Upper lobe of left lung (tissue), 6 donors: ENCODE measurements around the gene DMWD. TPM values are rescaled to one million over a fixed set of nuclear protein-coding genes. Genes with fewer than 3 reads are reported as not detected.

Experiments used
- ATAC-seq, 2 donors: fragments of 200-7000 bp; cut with Tn5 transposase; one replicate each; pipeline ENCODE4 v1.9.1; 2022; ENCODE audit warnings: mild to moderate bottlenecking in 2 of 2, moderate library complexity in 2 of 2; ENCODE audit not compliant: low FRiP score in 2 of 2
- DNase-seq, 2 donors: peaks; one replicate each; pipeline ENCODE4 v3.0.0-alpha.2; 2019 to 2020
- H3K27ac ChIP-seq, 4 donors: fragments of 200-600 bp; sonication (generic); one replicate each; pipeline ENCODE4 v1.5.1; 2016 to 2019
- H3K27me3 ChIP-seq, 4 donors: fragments of 200-600 bp; sonication (generic); one replicate each; pipeline ENCODE4 v1.5.1; 2017 to 2019
- H3K36me3 ChIP-seq, 4 donors: fragments of 200-600 bp; sonication (generic); one replicate each; pipeline ENCODE4 v1.5.1; 2016 to 2019
- H3K4me1 ChIP-seq, 4 donors: fragments of 200-600 bp; sonication (generic); one replicate each; pipeline ENCODE4 v1.5.1; 2018 to 2019
- H3K4me3 ChIP-seq, 4 donors: fragments of 200-600 bp; sonication (generic); one replicate each; pipeline ENCODE4 v1.5.1; 2017 to 2019; ENCODE audit warnings: mild to moderate bottlenecking in 2 of 4, moderate library complexity in 1 of 4
- H3K9me3 ChIP-seq, 4 donors: fragments of 200-600 bp; sonication (generic); one replicate each; pipeline ENCODE4 v1.5.1; 2018 to 2019
- EP300 ChIP-seq, 4 donors: sonication (generic); formaldehyde crosslinking; IDR thresholded peaks; one replicate each; pipeline ENCODE4 v1.5.1; 2017; ENCODE audit warnings: antibody characterized with exemption in 4 of 4, control low read depth in 2 of 4
- POLR2A ChIP-seq, 4 donors: fragments of 450-650 bp; IDR thresholded peaks; one replicate each; pipeline ENCODE4 v1.5.1; 2016 to 2017; ENCODE audit warnings: antibody characterized with exemption in 4 of 4, mild to moderate bottlenecking in 2 of 4
- POLR2AphosphoS5 ChIP-seq, 2 donors: sonication (generic); formaldehyde crosslinking; IDR thresholded peaks; one replicate each; pipeline ENCODE4 v1.5.1; 2017; ENCODE audit warnings: antibody characterized with exemption in 2 of 2
- WGBS, 2 donors: methylation state at CpG; one replicate each; pipeline ENCODE4 v1.1.5; 2017 to 2018; 5-methylcytosine and 5-hydroxymethylcytosine counted together
- total RNA-seq, 6 donors: library from RNA; depleted of rRNA in 4 of 6; stranded (reverse); fragments of >200 nt in 4 of 6; gene quantifications; one replicate each; pipeline versions ENCODE4 v1.1.0 to v1.2.1, GENCODE V29; 2016 to 2021
- TF ChIP-seq, protein P1 (sequence below), 6 experiments: fragments of 450-650 bp in 4 of 6; fragments of 200-600 bp in 2 of 6; sonication (generic) in 2 of 6; IDR thresholded peaks; one replicate each; pipeline ENCODE4 v1.5.1; 2016 to 2019; ENCODE audit warnings: antibody characterized with exemption in 6 of 6
- donor health status: DM: no; HTN: no; CAD: no; lungs with moderate emphysema.
- donor health status: DM: no; HTN: yes; CAD: no; lungs with severe emphysema.

DMWD gene
- total RNA-seq, 6 donors from 2014 or later = 29.4 to 109 (median 57.4) TPM

GRCh38 chr19:45772130-45772840 lies 20.4 kb downstream of the DMWD start:
- H3K4me3 ChIP-seq = no peak overlapping the region
- peak overlapping the region in 1 of 4 donors; percentile 27 for H3K27ac ChIP-seq
- ATAC-seq (no peak), DNase-seq (no peak)
- WGBS, 2 donors = 75 to 80% methylated on average over 14 of the region's 14 CpGs
- no peaks in the 10 kb centered on the region for H3K9me3 ChIP-seq
- H3K27me3 ChIP-seq = peaks cover 0 to 3% (median 1%) of the 10 kb centered on the region in 4 donors
- peaks cover 0 to 27% (median 14%) of the 10 kb centered on the region in 4 donors for H3K36me3 ChIP-seq
- H3K4me1 ChIP-seq = peaks cover 15 to 38% (median 20%) of the 10 kb centered on the region in 4 donors
- TF ChIP-seq, protein P1, sequence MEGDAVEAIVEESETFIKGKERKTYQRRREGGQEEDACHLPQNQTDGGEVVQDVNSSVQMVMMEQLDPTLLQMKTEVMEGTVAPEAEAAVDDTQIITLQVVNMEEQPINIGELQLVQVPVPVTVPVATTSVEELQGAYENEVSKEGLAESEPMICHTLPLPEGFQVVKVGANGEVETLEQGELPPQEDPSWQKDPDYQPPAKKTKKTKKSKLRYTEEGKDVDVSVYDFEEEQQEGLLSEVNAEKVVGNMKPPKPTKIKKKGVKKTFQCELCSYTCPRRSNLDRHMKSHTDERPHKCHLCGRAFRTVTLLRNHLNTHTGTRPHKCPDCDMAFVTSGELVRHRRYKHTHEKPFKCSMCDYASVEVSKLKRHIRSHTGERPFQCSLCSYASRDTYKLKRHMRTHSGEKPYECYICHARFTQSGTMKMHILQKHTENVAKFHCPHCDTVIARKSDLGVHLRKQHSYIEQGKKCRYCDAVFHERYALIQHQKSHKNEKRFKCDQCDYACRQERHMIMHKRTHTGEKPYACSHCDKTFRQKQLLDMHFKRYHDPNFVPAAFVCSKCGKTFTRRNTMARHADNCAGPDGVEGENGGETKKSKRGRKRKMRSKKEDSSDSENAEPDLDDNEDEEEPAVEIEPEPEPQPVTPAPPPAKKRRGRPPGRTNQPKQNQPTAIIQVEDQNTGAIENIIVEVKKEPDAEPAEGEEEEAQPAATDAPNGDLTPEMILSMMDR (IDR thresholded peaks at IDR 0.05) = no peak
- TF ChIP-seq POLR2A (IDR thresholded peaks at IDR 0.05) = no peak
- no peak for TF ChIP-seq EP300 (IDR thresholded peaks at IDR 0.05)
- TF ChIP-seq POLR2AphosphoS5 (IDR thresholded peaks at IDR 0.05) = no peak

DNA sequence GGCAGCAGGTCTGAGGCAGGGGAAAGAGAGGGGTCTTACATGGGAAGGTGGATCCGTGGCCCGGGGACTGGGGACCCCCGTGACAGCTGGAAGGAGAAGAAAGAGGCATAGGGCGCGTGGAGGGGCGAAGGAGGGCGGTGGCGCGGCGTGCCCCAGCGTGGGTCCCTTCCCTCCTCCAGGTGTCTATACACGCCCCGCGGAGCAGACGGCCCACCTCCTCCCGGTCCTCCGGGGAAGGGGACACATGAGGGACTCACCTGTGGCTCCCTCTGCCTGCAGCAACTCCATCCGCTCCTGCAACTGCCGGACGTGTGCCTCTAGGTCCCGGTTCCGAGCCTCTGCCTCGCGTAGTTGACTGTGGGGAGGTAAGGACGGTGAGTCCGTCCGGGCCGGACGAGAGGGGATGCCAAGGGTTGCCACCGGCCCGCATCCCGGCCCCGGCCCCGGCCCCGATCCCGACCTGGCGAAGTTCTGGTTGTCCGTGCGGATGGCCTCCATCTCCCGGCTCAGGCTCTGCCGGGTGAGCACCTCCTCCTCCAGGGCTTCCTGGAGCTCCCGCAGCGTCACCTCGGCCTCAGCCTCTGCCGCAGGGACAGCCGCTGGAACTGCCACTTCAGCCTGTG lies 21.2 kb downstream of the DMWD start:
- 89% methylated on average over 14 to 46 of the region's 46 CpGs for WGBS, 2 donors
- peaks cover 19 to 47% (median 28%) of the 10 kb centered on the region in 4 donors for H3K4me1 ChIP-seq

DNA sequence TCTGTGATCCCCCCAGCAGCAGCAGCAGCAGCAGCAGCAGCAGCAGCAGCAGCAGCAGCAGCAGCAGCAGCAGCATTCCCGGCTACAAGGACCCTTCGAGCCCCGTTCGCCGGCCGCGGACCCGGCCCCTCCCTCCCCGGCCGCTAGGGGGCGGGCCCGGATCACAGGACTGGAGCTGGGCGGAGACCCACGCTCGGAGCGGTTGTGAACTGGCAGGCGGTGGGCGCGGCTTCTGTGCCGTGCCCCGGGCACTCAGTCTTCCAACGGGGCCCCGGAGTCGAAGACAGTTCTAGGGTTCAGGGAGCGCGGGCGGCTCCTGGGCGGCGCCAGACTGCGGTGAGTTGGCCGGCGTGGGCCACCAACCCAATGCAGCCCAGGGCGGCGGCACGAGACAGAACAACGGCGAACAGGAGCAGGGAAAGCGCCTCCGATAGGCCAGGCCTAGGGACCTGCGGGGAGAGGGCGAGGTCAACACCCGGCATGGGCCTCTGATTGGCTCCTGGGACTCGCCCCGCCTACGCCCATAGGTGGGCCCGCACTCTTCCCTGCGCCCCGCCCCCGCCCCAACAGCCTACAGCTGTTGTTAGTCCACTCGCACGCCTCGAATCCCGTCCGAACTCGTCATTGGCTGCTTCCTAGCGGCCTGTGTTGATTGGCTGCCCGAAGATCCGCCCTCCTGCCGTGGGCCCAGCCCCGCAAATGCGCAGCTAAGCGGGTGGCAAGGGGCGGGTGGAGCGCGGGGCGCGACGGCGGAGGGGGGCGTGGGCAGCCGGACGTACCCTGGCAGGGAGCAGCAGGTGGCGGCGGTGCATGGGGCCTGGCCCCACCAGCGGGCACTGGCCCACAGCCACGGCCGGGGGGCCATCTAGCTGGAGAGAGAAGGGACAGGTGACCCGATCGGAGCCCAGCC lies 22.2 kb downstream of the DMWD start:
- DNase-seq (peak; percentile 96 to 98), ATAC-seq (peak; percentile 87 to 93)
- Histone ChIP-seq H3K4me3 (peak overlapping the region; percentile 54 to 87 (median 82)), H3K9me3 (no peaks in the 10 kb centered on the region), H3K36me3 (peaks cover 0 to 17% (median 4%) of the 10 kb centered on the region in 4 donors), H3K27me3 (peaks cover 0 to 3% (median 1%) of the 10 kb centered on the region in 4 donors), H3K4me1 (peaks cover 23 to 57% (median 33%) of the 10 kb centered on the region in 4 donors), H3K27ac (peak overlapping the region; percentile 81 to 97 (median 95))
- TF ChIP-seq, protein P1 (IDR thresholded peaks at IDR 0.05) = peak; percentile 96 to 99 (median 96)
- TF ChIP-seq EP300 (IDR thresholded peaks at IDR 0.05) (no peak), POLR2AphosphoS5 (IDR thresholded peaks at IDR 0.05) (peak in 1 of 2 donors; percentile 56), POLR2A (IDR thresholded peaks at IDR 0.05) (peak in 2 of 4 donors; percentile 18 to 74)
- 2 to 11% methylated on average over 10 to 32 of the region's 79 CpGs for WGBS, 2 donors

More for the DNA sequence above, 21.2 kb downstream of the DMWD start:
- peaks cover 0 to 3% (median 1%) of the 10 kb centered on the region in 4 donors for H3K27me3 ChIP-seq
- peaks cover 0 to 18% (median 5%) of the 10 kb centered on the region in 4 donors for H3K36me3 ChIP-seq
- no peak for TF ChIP-seq POLR2A (IDR thresholded peaks at IDR 0.05)
- TF ChIP-seq EP300 (IDR thresholded peaks at IDR 0.05) = no peak
- no peak for TF ChIP-seq POLR2AphosphoS5 (IDR thresholded peaks at IDR 0.05)
- TF ChIP-seq, protein P1 (IDR thresholded peaks at IDR 0.05) = no peak
- DNase-seq (peak in 1 of 2 donors; percentile 89), ATAC-seq (no peak)
- H3K4me3 ChIP-seq = peak overlapping the region in 2 of 4 donors; percentile 78 to 86
- peak overlapping the region in 3 of 4 donors; percentile 95 to 97 (median 95) for H3K27ac ChIP-seq
- H3K9me3 ChIP-seq = no peaks in the 10 kb centered on the region

GRCh38 chr19:45769821-45770191 lies 22.8 kb downstream of the DMWD start:
- DNase-seq (peak; percentile 33 to 84), ATAC-seq (peak in 1 of 2 donors; percentile 0)

More at GRCh38 chr19:45769821-45770191, 22.8 kb downstream of the DMWD start:
- no peaks in the 10 kb centered on the region for H3K9me3 ChIP-seq
- peaks cover 0 to 3% (median 1%) of the 10 kb centered on the region in 4 donors for H3K27me3 ChIP-seq
- peaks cover 23 to 60% (median 33%) of the 10 kb centered on the region in 4 donors for H3K4me1 ChIP-seq
- no peak for TF ChIP-seq POLR2AphosphoS5 (IDR thresholded peaks at IDR 0.05)
- peak overlapping the region; percentile 81 to 97 (median 95) for H3K27ac ChIP-seq
- peaks cover 0 to 14% (median 4%) of the 10 kb centered on the region in 4 donors for H3K36me3 ChIP-seq
- WGBS, 2 donors = 1% methylated on average over 22 to 28 of the region's 28 CpGs
- peak overlapping the region; percentile 54 to 87 (median 82) for H3K4me3 ChIP-seq
